NCI-H1436 treated with DMSO at 0.1 percent for 48 hours (cell line): ENCODE measurements around the gene PEPD.

Experiments
- DNase-seq: peaks from one replicate; lab custom pipeline; 2025; lab: John Stamatoyannopoulos, UW

PEPD gene

DNA sequence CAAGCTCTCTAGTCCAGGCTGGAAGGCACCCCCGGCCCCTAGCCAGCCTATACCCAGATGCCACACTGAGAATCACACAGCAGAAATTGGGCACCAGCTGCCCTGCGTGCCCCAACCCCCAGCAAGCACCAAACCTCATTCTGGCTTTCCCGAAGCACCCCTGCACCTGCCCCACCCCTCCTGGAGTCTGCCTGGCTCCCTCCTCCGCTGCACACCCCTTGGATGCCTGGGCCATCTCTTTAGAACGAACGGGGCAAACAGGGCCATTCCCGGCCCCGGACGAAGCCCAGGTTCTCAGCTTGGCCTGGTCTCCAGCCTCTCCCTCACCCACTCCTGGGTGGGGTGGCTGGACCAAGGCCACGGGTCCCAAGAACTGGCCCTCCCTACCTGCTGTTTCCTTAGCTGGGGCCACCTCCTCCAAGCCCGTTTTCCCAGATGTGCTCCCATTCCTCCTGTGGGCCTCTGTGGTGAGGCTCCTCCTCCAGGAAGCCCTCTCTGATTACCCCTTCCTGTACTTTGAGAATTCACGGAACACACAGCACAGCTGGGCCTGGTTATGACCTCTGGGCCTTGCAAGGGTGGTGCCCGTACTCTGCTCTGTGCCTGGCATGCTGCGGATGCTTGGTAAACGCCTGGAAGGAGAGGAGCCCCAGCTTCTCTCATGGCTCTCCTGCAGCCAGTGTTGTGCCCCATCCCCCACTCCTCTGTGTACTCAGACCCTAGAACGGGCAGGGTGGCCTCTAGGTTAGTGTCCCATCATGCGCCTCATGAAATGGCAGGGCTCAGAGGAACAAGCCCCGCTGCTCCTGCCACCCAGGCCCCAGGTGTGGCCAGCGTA lies 126.6 kb downstream of the PEPD start:
- DNase-seq: no peak

DNA sequence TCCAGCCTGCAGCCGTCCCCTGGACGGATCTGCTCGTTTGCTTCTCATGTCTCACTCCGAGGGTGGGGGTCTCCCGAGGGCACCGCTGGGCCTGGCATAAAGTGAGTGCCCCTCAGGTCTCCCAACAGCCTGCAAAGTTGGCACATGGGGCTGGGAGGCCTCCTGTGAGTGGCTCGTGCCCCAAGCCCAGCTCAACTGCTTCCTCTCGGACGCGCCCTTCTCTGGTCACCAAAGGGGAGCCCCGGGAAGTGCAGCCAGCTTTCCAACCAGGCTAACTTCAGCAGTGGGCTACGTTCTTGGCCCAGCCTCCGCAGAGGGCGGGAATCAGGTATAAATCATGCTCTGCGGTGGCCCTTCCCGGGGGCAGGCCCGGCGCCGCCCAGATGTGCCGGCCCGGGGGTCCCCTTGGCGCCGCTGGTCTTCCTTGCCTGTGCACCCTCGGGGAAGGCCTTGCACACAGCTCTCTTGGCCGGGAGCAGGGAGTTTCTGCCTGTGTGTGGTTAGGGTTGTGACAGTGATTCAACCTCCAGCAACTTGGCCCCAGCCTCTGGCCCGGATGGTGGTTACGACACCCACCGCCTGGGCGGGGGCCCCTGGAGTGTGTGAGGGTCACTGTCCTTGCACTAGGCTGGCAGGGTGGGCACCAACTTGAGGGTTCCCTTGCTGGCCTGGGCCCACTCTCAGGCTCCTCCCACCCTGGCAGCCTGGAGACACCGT lies 127.4 kb downstream of the PEPD start:
- DNase-seq: no peak

DNA sequence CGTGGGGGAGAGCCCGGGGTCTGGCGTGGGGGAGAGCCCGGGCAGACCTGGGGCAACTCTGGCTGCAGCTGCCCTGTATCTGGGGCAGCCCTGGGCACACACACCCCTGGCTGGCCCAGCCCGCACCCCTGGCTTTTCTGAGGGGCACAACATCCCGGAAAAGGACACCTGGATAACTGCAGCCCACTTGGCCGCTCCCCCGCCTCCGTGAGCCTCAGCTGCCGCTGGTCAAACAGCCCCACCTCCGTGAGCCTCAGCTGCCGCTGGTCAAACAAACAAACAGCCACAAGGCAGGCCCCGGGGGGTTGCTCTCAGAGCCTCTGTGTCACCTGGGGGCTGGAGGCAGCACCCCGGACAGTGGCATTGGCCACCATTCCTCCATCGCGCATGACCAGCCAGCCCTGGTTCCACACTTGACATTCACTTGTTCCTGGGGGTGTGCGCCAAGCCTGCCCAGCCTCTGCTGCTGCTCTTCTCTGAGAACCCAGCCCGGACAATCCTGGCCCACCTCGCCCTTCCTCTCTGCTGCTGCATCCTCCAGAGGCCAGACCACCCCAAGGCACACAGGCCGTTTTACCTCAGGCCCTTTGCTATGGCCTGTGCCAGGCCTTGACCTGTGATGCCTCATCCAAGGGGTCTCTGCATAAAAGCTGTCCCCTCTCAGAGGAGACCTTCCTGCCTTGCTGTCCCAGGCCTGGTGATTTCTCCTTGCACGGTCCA lies 128.1 kb downstream of the PEPD start:
- DNase-seq: no peak

DNA sequence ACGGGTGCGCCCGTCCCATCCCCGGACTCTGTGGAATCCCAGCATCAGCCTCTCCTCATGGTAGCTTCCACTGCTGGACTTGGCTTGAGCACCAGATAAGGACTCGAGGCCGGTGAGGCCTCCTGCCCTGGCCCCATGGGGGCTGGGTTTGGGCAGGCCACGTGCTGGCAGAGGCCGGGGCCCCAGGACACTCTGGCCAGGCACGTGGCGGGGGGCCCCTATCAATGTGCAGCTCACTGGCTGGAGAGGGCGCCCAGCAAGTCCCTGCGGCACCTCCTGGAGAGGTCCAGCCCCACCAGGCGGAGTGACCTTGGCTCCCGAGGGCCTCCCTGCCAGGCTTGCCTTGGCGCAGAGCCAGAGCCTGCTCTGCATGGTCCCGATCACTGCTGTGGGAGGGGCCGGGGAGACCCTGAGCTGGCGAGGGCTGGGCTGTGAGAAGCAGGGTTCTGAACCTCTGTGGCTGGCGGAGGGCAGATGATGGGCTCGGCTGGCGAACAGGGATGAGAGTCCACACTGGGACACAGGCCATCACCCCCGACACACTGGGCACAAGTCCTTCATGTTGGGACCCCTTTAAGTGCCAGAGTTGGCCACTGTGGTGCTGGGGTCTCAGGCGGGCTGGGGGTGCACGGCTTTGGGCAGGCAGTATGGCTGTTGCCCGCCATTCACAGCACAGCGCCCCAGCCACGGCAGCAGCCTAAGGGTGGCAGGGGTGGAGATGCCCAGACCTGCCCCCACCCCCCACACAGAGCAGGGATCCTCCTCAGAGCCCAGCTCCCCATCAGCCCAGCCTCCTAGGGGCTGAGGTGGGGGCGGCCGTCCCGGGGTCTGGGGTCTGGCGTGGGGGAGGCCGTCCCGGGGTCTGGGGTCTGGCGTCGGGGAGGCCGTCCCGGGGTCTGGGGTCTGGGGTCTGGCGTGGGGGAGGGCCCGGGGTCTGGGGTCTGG lies 129.0 kb downstream of the PEPD start:
- DNase-seq: no peak

DNA sequence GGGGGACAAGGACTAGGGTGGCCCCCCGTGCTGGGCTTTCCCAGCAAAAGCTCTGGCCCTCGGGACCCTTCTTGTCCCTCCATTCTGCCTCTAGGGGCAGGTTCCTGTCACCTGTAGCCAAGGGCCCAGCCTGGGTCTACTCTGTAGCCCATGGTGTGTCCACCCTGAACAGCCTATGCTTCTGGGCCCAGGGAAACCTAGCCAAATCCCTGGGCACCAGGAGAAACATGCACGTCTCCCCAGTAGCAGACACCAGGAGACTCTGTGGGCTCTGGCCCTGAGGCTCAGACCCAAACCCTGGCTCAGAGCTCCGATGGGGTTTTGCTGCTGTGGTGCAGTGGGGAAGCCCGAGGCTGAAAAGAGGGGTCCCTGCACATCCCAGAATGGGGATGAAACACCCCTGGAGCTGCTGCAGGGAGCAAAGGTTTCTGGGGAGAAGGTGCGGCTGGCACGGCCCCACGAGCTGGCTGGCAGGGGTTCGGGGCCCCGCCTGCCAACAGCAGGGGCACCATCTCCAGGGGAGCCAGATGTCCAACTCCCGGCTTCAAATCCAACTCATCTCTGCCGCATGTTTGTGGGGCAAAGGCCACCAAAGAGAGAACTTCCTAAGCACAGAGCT lies 129.9 kb downstream of the PEPD start:
- no peak for DNase-seq

DNA sequence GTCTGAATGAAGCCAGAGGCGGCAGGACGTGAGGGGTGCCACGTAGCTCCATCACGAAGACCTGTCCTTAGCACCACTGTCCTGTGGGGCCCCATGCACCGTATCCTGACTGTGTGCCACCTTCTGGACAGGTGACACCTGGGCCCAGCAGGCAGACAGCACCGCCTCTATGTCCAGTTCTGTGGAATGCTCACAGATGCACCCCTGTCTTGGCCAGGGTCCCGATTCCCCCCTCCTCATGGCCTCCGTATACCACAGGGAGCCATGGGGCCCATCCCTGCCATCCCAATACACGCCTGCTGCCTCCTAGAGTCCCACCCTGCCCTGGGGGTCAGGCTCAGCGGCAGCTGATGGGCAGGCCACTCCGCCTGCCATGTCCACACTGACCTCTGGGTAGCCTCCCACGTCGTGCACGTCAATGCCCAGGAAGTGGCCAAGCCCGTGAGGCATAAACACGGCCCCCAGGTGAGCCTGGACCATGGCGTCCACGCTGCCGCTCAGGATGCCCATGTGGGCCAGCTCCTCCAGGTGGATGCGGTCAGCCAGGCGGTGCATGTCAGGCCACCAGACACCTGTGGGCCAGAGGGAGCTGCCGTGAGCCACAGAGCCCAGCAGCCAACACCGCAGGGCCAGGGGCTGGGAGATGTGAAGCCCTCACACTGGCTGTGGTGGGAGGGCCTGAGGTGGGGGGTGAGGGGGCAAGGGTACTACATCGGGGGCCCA lies 130.5 kb downstream of the PEPD start:
- no peak for DNase-seq

DNA sequence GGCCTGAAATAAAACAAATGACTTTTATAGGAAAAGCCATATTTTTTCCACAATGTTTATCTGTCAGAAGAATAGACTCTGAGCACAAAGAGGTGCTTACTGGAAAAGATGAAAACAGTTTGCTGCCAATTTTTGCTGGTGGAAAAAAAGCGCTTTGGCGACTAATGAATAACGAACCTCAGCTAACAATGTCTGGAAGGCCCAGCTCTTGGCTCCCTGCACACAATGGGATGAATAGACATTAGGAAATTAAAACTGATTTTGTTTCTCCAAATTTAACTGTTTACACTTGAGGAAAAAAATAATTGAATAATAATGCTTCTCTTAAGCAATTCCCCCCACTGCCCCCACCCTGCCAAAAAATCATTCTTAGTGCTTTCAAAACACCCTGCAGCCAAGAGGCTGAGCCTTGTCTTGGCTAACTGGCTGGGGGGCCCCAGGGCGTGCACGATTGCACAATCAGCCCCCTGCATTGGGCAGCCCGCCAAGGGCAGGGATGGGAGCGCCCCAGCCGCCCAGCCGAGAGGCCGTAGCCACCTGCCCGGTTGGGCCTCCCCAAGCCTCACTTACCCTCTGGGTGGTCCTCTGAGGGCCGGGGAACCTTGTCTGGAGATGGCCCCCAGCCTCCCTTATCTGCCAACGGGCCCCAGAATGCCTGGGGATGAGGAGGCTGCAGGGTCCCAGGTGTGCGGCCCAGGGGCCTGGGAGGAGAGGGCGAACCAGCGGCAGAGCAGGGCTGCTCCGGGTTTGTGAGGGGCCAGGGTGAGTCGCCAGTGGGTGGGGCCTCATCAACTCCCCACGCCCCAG lies 131.3 kb downstream of the PEPD start:
- DNase-seq: no peak

DNA sequence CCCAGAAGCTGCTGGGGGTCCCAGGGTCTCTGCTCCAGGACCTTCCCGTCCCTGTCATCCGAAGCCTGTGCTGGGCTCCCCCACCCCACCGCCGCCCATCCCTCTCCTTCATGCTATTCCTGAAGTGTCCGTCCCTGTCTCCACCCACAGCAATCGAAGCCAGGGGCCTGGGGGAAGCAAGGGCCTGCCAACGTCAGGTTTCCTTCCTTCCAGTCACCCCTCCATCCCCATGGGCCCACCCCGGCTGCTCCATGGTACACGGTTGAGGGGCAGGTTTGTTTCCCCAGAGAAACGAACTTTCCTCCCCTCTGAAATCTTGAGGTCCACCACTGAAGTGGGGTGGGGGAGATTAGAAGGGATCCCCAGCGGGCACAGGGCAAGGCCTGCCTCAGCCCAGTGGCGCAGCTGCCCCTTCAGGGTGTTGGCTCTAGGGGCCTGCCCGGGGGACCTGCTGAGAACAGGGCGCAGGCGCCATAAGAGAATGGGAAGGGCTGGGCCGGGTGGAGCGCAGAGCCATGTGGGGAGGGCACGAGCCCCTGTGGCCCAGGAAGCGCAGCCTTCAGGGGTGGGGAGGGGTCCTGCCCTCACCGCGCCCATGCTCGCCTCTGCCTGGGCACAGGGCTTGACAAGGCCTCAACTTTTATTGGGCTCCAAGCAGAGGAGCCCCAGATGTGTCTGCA lies 132.0 kb downstream of the PEPD start:
- DNase-seq: no peak

DNA sequence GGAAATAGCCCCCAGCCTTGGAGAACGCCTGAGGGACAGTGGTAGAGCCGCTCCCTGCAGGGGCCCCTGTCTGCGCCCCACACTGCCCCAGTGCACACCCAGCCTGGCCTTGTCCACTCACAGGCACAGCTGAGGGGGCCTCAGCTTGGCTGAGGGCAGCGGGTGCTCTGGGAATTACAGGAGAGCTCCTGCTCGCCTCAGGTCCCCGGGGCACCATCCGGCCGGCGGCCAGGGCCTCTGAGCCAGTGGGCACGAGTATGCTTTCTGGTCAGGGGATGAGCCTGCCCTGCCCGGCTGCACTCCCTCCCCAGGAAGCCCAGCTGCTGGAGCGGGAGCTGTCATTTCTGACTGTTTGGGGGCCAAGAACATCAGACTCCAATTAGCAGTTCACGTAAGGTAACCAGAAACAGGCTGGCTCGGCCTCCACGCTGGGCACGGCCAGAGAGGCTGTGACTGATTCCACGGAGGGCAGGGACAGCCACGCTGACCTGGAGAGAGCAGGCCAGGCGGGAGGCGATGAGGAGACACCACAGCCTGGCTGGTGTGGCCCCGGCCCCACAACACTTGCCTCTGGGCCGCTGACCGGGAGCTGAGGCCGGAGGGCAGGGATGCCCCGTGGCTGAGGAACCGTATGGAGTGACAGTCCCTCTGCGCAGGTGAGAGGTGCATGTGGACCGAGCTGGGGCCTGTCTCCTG lies 132.7 kb downstream of the PEPD start:
- no peak for DNase-seq

DNA sequence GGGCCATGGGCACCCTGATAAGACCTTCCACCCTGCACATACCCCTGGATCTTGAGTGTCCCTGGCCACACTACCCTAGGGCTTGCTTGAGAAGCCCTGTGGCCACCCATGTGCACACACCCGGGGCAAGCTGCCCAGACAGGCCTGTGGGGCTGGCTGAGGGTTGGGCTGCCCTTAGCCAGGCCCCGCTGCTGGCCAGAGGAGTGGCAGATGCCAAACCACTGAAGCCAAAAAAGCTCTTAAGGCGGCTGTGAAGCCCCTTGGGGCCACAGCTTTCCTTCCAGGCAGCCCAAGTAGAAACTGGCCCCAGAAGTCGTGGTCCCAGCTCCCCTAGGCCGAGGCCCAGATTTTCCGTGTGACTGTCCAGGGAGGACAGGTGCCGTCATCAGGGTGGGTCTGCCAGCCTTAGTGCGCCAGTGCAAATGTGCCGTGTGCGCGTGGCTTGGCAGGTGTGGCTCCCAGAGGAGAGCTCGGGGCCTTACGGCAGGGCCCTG lies 133.3 kb downstream of the PEPD start:
- DNase-seq: no peak

DNA sequence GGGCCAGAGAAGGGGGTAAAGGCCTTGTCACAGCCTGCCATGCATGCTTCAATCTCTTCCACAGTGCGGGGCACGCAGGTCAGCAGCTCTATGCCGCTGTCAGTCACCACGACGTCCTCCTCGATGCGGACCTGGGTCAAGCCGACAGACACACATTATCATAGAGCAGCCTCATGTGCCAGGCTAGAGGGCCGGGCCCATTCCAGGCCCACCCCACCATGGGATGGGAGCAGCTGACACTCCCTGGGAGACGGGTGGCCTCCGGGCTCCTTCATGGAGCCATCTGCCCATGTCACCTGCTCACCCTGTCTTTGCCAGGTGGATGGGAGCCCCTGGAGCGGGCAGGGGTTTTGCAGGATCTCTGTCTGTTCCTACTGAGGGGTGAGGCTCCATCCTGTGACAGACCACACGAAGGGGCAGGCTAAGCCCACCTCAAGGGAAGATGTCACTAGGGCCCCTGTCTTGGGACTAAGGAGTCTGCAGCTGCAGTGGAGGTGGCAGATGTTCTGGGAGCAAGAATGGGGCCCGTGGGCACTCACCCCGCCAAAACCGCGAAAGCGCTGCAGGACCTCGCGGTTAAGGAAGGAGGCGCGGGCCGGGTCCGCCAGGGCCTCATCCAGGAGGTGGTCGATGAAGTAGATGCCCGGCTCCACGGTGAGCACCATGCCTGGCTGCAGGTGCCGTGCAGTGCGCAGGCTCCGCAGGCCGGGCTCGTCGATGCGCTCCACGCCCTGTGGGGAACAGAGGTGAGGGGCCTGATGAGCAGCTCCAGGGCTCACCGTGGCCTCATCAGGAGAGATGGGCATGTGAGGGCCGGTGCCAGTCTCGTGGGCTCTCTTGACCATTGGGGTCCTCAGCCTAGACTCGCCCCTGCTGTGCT lies 134.0 kb downstream of the PEPD start:
- no peak for DNase-seq

DNA sequence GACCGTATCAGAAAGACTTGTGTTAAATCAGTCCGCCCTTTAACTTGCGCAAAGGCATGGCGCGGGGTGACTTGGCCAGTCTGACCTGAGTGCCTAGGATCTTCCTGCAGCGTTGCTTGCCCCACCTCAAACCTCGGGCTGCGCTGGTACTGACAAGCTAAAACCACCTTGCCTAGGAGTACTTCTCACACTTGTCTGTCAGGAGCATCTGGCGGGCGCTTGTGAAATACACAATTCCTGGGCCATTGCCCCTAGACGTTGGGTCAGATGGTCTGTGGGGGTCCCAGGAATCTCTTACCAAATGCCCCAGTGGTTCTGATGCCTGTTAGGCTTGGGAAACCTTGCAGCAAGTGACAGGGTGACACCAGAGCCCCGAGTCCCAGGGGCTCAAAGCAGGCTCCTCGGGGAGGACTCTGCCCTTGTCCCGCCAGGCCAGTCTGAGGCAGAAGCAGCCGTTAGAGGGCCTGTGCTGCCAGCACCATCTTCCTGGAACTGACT lies 135.2 kb downstream of the PEPD start:
- no peak for DNase-seq

DNA sequence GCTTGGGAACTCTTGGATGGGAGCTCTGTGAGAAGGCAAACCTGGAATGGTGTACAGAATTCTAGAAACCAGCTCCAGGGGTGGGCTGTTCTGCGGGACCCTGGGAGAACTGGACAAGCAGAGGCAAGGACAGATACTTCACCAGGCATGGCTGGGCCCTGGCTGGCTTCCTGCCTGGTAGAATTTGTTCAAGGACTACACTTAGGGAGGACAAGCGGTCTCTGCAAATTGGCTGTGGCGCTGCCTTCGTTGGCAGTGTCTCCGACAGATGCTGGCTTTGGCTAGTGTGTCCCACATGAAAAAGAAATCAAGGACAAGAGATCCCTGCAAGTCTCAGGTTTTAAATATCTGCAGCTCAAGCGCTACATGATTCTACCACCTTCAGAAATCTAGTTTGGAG lies 135.6 kb downstream of the PEPD start:
- no peak for DNase-seq

DNA sequence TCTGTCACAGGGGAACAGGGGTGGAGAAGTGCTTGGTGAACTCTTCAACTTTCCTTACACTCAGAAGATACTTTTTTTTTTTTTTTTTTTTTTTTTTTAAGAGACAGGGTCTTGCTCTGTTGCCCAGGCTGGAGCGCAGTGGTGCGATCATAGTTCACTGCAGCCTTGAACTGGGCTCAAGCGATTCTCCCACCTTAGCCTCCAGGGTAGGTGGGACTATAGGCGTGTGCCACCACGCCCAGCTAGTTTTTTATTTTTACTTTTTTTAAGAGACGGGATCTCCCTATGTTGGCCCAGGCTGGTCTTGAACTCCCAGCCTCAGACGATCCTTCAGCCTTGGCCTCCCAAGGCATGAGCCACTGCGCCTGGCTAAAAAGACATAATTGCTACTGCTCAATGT lies 136.6 kb downstream of the PEPD start:
- no peak for DNase-seq

DNA sequence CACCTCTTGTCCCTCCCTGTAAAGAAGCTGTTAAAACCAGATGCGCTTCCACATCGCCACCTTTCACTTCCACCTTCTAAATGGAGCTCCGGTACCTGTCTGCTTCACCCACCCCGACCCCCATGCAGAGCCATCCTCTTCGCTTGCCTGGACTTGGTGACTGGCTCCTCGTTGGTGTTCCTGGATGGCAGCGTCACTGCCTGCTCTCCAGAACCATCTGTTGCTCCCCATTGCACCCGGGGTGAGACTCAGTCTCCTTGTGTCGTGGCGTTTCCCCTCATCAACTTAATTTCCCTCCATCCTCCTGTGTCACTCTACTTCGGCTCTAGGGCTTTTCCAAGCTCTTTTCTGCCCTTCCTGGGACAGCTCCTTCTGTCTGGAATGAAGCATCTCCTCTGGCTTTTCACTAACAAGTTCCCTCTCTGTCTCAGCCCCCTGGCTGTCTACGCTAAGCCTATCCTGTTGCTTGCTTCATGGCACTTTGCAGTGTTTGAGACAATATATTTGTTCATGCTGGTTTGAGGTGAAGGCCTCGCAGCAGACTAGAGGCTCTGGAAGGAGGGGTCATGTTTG lies 137.8 kb downstream of the PEPD start:
- no peak for DNase-seq

DNA sequence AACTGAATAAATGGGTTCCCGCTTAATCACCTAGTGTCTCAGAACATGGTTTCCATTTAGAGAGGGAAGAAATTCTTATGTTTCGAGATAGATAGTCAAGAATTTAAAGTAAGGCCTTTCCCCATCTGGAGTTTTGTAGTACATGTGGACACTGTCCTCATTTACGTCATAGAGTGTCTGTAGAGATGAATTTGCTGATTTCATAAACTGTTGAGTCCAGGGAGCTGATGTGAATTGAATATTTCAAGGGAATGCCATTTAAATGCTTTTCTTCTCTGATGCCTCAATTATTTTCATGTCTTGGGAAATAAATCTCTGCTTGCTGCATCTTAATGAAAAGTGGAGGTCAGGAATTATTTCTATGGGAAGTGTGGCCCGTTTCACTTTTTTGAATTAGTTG lies 138.6 kb downstream of the PEPD start:
- no peak for DNase-seq

DNA sequence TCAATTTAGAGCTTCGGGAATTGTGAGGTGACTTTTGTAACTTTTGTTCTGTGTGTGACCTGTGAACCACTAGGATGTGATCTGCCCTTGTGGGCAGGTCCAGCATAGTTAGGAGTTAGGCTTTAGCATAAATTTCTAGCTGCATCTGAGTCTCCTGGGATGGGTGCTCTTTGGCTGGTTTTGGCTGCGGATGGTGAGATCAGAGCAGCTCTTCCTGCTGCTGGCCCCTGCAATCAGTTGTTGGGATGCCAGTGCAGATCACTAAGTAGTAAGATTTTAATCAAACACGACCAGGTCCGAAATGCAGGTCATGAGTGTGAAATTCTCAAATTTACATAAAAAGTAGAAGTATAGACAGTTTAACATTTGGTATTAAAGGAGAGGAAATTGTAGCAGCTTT lies 139.6 kb downstream of the PEPD start:
- no peak for DNase-seq
